Caco-2 (cell line): ENCODE measurements around the gene FAM210B. TPM values are rescaled to one million over a fixed set of nuclear protein-coding genes. Genes with fewer than 3 reads are reported as not detected.
"Not testable (repeated sequence)": the region's sequence is repeated elsewhere in the genome, so short reads cannot be mapped to it uniquely, and the experiment has no call there.

Experiments
- BruUV-seq: library from RNA; stranded (reverse); fragments of 400-500 nt; replicated peaks from 2 replicates; lab custom pipeline; 2021; lab: Mats Ljungman, UMichigan
- CTCF ChIA-PET: fragments of 300-600 bp; sonication (Branson Sonifier 250); formaldehyde crosslinking; loops from one replicate; lab custom pipeline; 2022; ENCODE audit warnings: antibody characterized with exemption; lab: Charles Lee
- POLR2A ChIA-PET: fragments of 300-600 bp; sonication (Branson Sonifier 250); formaldehyde crosslinking; loops from one replicate; lab custom pipeline; 2022; ENCODE audit warnings: antibody characterized with exemption; lab: Charles Lee
- DNase-seq, 2 experiments: peaks; one replicate each; pipeline versions ENCODE4 v3.0.0 to v3.0.0-alpha.2; 2020 to 2022
- H3K27me3 ChIP-seq: replicated peaks from 2 replicates; pipeline ENCODE4 v1.6.0; 2011; ENCODE audit warnings: low read length; ENCODE audit not compliant: control insufficient read depth, insufficient read depth
- H3K36me3 ChIP-seq: 2 replicates; pipeline ENCODE4 v1.5.1; 2011; ENCODE audit warnings: low read length; ENCODE audit not compliant: control insufficient read depth, insufficient read depth
- H3K4me1 ChIP-seq: fragments of 250-450 bp; sonication (Bioruptor Pico); 2 replicates; pipeline ENCODE4 v1.5.1; 2020; ENCODE audit warnings: mild to moderate bottlenecking
- H3K4me3 ChIP-seq: 2 replicates; pipeline ENCODE4 v1.5.1; 2011; ENCODE audit warnings: low read depth, mild to moderate bottlenecking, control low read depth, low read length
- H3K9me3 ChIP-seq: fragments of 250-450 bp; sonication (Bioruptor Pico); 2 replicates; pipeline ENCODE4 v1.5.1; 2020; ENCODE audit warnings: mild to moderate bottlenecking, moderate library complexity
- H3K27ac Mint-ChIP-seq: one replicate; pipeline ENCODE4 v1.8.0; 2022; ENCODE audit warnings: mixed read lengths; ENCODE audit not compliant: unreplicated experiment
- H3K27me3 Mint-ChIP-seq: one replicate; pipeline ENCODE4 v1.8.0; 2022; ENCODE audit warnings: mixed read lengths; ENCODE audit not compliant: insufficient read depth, unreplicated experiment
- H3K36me3 Mint-ChIP-seq: one replicate; pipeline ENCODE4 v1.8.0; 2022; ENCODE audit warnings: mild to moderate bottlenecking, mixed read lengths; ENCODE audit not compliant: insufficient read depth, unreplicated experiment
- H3K4me1 Mint-ChIP-seq: one replicate; pipeline ENCODE4 v1.8.0; 2022; ENCODE audit warnings: low read depth, mixed read lengths; ENCODE audit not compliant: unreplicated experiment
- H3K4me3 Mint-ChIP-seq: one replicate; pipeline ENCODE4 v1.8.0; 2022; ENCODE audit warnings: mild to moderate bottlenecking, moderate library complexity, mixed read lengths; ENCODE audit not compliant: unreplicated experiment
- H3K9me3 Mint-ChIP-seq: one replicate; pipeline ENCODE4 v1.8.0; 2022; ENCODE audit warnings: mixed read lengths; ENCODE audit not compliant: unreplicated experiment
- CTCF ChIP-seq, 2 experiments: fragments of 200-600 bp in 1 of 2; IDR thresholded peaks; 1 replicate in 1 of 2; 2 replicates in 1 of 2; pipeline versions ENCODE4 v1.5.1 to v1.8.0; 2011 to 2022; ENCODE audit warnings: antibody characterized with exemption in 1 of 2, control low read depth in 1 of 2, inconsistent platforms in 1 of 2, low read depth in 1 of 2, low read length in 1 of 2, mild to moderate bottlenecking in 1 of 2, moderate library complexity in 1 of 2; ENCODE audit not compliant: insufficient read depth in 1 of 2, severe bottlenecking in 1 of 2, unreplicated experiment in 1 of 2
- intact Hi-C: fragments of 100-400 bp; cut with micrococcal nuclease; formaldehyde crosslinking; loops from one replicate; pipeline ENCODE4 v1.10.0; 2022; ENCODE audit not compliant: unreplicated experiment
- total RNA-seq: library from RNA; stranded (reverse); gene quantifications from 2 replicates; pipeline ENCODE4 v1.2.3, GENCODE V29; 2022

FAM210B gene
- total RNA-seq, 1 experiment from 2014 or later = 20.5 TPM

- H3K36me3 Mint-ChIP-seq = peaks cover 94% of the 10 kb centered on the region
- POLR2A ChIA-PET = no interaction called here
- CTCF ChIA-PET = interaction anchor here (0.6 kb wide), 1 partner anchor 8 kb away, joined by 4 read pairs; the partner anchor contains the start of gene AURKA
These were observed 41.3 kb downstream of the FAM210B start for GRCh38 chr20:56400001-56400640.

GRCh38 chr20:56403465-56403864 is 44.7 kb downstream of the FAM210B start:
- H3K36me3 ChIP-seq = peaks cover 8% of the 10 kb centered on the region
- H3K4me1 ChIP-seq = peaks cover 6% of the 10 kb centered on the region
- ChIA-PET POLR2A (no interaction called here), CTCF (interaction anchor here (0.5 kb wide), 1 partner anchor 11 kb away, joined by 4 read pairs; the partner anchor contains the start of gene CSTF1)
- TF ChIP-seq CTCF (IDR thresholded peaks at IDR 0.05; ENCODE audit: insufficient read depth in 1 of 2, low read depth in 1 of 2, low read length in 1 of 2, severe bottlenecking in 1 of 2, unreplicated experiment in 1 of 2) = no peak
- intact Hi-C loops = no loop called here
- H3K27me3 ChIP-seq = no peaks in the 10 kb centered on the region
- no peak overlapping the region for H3K4me3 ChIP-seq
- no peaks in the 10 kb centered on the region for H3K9me3 ChIP-seq
- Mint-ChIP-seq H3K36me3 (peaks cover 98% of the 10 kb centered on the region), H3K4me1 (peaks cover 5% of the 10 kb centered on the region), H3K27me3 (no peaks in the 10 kb centered on the region), H3K4me3 (no peak overlapping the region), H3K9me3 (no peaks in the 10 kb centered on the region), H3K27ac (no peak overlapping the region)
- peak in 1 of 2 experiments; percentile 45 for DNase-seq
- no TSS peak for BruUV-seq

More at GRCh38 chr20:56400001-56400640, 41.3 kb downstream of the FAM210B start:
- BruUV-seq = no TSS peak
- Mint-ChIP-seq H3K27me3 (no peaks in the 10 kb centered on the region), H3K4me1 (peaks cover 5% of the 10 kb centered on the region), H3K27ac (no peak overlapping the region), H3K4me3 (no peak overlapping the region), H3K9me3 (no peaks in the 10 kb centered on the region)
- peak; percentile 96 for TF ChIP-seq CTCF (IDR thresholded peaks at IDR 0.05; ENCODE audit: insufficient read depth in 1 of 2, low read depth in 1 of 2, low read length in 1 of 2, severe bottlenecking in 1 of 2, unreplicated experiment in 1 of 2)
- H3K27me3 ChIP-seq = no peaks in the 10 kb centered on the region
- intact Hi-C loops = loop anchor here (1.0 kb wide), 4 partner anchors 8 to 177 kb away; partner anchors contain the start of genes AURKA, CSTF1 and RTF2
- peaks cover 6% of the 10 kb centered on the region for H3K36me3 ChIP-seq
- no peak overlapping the region for H3K4me3 ChIP-seq
- DNase-seq = peak; percentile 66 to 81
- H3K4me1 ChIP-seq = peaks cover 6% of the 10 kb centered on the region
- H3K9me3 ChIP-seq = no peaks in the 10 kb centered on the region

GRCh38 chr20:56405356-56405755 is 46.6 kb downstream of the FAM210B start:
- H3K36me3 ChIP-seq, H3K9me3 Mint-ChIP-seq, H3K27ac Mint-ChIP-seq, H3K4me3 Mint-ChIP-seq, intact Hi-C loops, H3K9me3 ChIP-seq, POLR2A ChIA-PET, H3K27me3 ChIP-seq, CTCF ChIA-PET, DNase-seq, H3K4me3 ChIP-seq, BruUV-seq, H3K27me3 Mint-ChIP-seq, H3K4me1 ChIP-seq, H3K4me1 Mint-ChIP-seq: not testable (repeated sequence)
- peaks cover 95% of the 10 kb centered on the region for H3K36me3 Mint-ChIP-seq
